Activated CD4-positive, alpha-beta memory T cell treated with anti-CD3 and anti-CD28 coated beads, Interleukin-2, amount 10 ng/mL, durations not matched to agents 7 days and 5 days (primary cell): Measurements from ENCODE around the gene MTG2. TPM values are rescaled to one million over a fixed set of nuclear protein-coding genes. Genes with fewer than 3 reads are reported as not detected.

ENCODE experiments used
- CTCF ChIA-PET: fragments of 350-600 bp; sonication (Branson Sonifier 250); formaldehyde crosslinking; loops from one replicate; lab custom pipeline; 2021; ENCODE audit warnings: antibody characterized with exemption, inconsistent platforms; lab: Charles Lee
- POLR2A ChIA-PET: fragments of 350-600 bp; sonication (Branson Sonifier 250); formaldehyde crosslinking; loops from one replicate; lab custom pipeline; 2021; ENCODE audit warnings: antibody characterized with exemption; lab: Charles Lee
- DNase-seq: peaks from one replicate; pipeline ENCODE4 v3.0.0-alpha.2; 2020
- H3K27ac Mint-ChIP-seq: one replicate; pipeline ENCODE4 v1.8.0; 2021; ENCODE audit warnings: mild to moderate bottlenecking, mixed read lengths
- H3K27me3 Mint-ChIP-seq: one replicate; pipeline ENCODE4 v1.8.0; 2021; ENCODE audit warnings: mixed read lengths
- H3K36me3 Mint-ChIP-seq: one replicate; pipeline ENCODE4 v1.8.0; 2021; ENCODE audit warnings: low read depth, mixed read lengths
- H3K4me1 Mint-ChIP-seq: one replicate; pipeline ENCODE4 v1.8.0; 2021; ENCODE audit warnings: mixed read lengths
- H3K4me3 Mint-ChIP-seq: one replicate; pipeline ENCODE4 v1.8.0; 2021; ENCODE audit warnings: mild to moderate bottlenecking, mixed read lengths
- H3K9me3 Mint-ChIP-seq: one replicate; pipeline ENCODE4 v1.8.0; 2021; ENCODE audit warnings: mixed read lengths
- total RNA-seq, 2 experiments: library from RNA; stranded (reverse); gene quantifications; one replicate each; pipeline ENCODE4 v1.2.3, GENCODE V29; 2021

MTG2 gene
- total RNA-seq, 2 experiments from 2014 or later, result 25.6 to 27.2 TPM

- DNase-seq, result no peak
- peak overlapping the region; percentile 79 for H3K27ac Mint-ChIP-seq
- H3K36me3 Mint-ChIP-seq, result peaks cover 8% of the 10 kb centered on the region
- peak overlapping the region; percentile 92 for H3K4me3 Mint-ChIP-seq
- POLR2A ChIA-PET, result interaction anchor here (0.8 to 2.6 kb wide), 4 partner anchors 41 to 117 kb away, joined by 3 to 21 read pairs (median 8); partner anchors contain the start of genes LSM14B, PSMA7 and SS18L1
- no peaks in the 10 kb centered on the region for H3K9me3 Mint-ChIP-seq
- H3K27me3 Mint-ChIP-seq, result no peaks in the 10 kb centered on the region
- CTCF ChIA-PET, result no interaction called here
- peaks cover 39% of the 10 kb centered on the region for H3K4me1 Mint-ChIP-seq
These were observed 756 bp downstream of the MTG2 start for GRCh38 chr20:62183426-62184142.

- DNase-seq, result no peak
- H3K4me3 Mint-ChIP-seq, result no peak overlapping the region
- no peaks in the 10 kb centered on the region for H3K27me3 Mint-ChIP-seq
- H3K4me1 Mint-ChIP-seq, result peaks cover 39% of the 10 kb centered on the region
- ChIA-PET POLR2A (no interaction called here), CTCF (interaction anchor here (0.9 kb wide), 1 partner anchor 10 kb away, joined by 3 read pairs; no protein-coding TSS in a partner anchor)
- H3K27ac Mint-ChIP-seq, result no peak overlapping the region
- peaks cover 5% of the 10 kb centered on the region for H3K36me3 Mint-ChIP-seq
- H3K9me3 Mint-ChIP-seq, result no peaks in the 10 kb centered on the region
These were observed 3.2 kb downstream of the MTG2 start for GRCh38 chr20:62186096-62186426.

- CTCF ChIA-PET, result interaction anchor here (0.7 to 0.9 kb wide), 2 partner anchors 9 kb away, joined by 3 read pairs; no protein-coding TSS in a partner anchor
These were observed 4.3 kb downstream of the MTG2 start for GRCh38 chr20:62186887-62187866.

DNA sequence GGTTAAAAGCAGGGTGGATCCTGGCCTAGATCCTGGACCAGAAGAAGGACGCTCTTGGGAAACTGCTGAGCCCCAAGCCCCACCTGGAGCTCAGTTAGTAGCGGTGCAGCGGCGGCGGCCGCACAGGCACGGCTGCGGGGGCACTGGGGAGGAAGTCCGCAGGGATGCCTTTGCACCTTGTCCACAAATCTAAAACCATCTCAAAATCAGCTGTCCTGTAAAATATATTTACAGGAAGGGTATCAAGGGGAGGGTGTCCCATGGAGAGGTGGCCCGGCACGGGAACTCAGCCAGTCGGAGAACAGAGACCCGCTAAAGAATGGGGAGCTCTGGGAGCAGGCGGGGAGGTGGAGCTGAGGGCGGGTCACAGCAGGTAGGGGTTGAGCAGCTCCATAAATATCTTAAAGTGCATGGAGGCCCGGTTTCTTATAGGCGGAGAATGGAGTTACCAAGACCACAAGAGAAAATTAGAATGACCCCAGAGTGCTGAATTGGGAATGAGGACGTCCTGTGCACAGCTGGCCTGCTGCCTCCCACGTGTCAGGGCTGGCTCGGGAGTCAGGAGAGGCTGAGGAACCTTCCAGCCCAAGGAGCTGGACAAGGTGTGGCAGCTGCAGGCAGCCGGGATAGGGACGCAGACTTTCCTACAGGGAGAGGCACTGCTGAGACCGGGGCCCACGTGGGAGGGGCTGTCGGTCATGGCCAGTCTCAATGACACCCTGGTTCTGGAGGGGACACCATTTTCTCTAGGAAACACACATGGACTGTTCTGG, 8.0 kb downstream of the MTG2 start:
- POLR2A ChIA-PET, result no interaction called here
- no peak overlapping the region for H3K4me3 Mint-ChIP-seq
- H3K27me3 Mint-ChIP-seq, result no peaks in the 10 kb centered on the region
- H3K9me3 Mint-ChIP-seq, result no peaks in the 10 kb centered on the region
- CTCF ChIA-PET, result no interaction called here
- H3K36me3 Mint-ChIP-seq, result peaks cover 5% of the 10 kb centered on the region
- no peak overlapping the region for H3K27ac Mint-ChIP-seq
- H3K4me1 Mint-ChIP-seq, result peaks cover 12% of the 10 kb centered on the region
- DNase-seq, result no peak

More at GRCh38 chr20:62186887-62187866, 4.3 kb downstream of the MTG2 start:
- Mint-ChIP-seq H3K4me3 (no peak overlapping the region), H3K27ac (no peak overlapping the region), H3K9me3 (no peaks in the 10 kb centered on the region), H3K36me3 (no peaks in the 10 kb centered on the region), H3K27me3 (no peaks in the 10 kb centered on the region), H3K4me1 (peaks cover 32% of the 10 kb centered on the region)
- no peak for DNase-seq
- POLR2A ChIA-PET, result no interaction called here

DNA sequence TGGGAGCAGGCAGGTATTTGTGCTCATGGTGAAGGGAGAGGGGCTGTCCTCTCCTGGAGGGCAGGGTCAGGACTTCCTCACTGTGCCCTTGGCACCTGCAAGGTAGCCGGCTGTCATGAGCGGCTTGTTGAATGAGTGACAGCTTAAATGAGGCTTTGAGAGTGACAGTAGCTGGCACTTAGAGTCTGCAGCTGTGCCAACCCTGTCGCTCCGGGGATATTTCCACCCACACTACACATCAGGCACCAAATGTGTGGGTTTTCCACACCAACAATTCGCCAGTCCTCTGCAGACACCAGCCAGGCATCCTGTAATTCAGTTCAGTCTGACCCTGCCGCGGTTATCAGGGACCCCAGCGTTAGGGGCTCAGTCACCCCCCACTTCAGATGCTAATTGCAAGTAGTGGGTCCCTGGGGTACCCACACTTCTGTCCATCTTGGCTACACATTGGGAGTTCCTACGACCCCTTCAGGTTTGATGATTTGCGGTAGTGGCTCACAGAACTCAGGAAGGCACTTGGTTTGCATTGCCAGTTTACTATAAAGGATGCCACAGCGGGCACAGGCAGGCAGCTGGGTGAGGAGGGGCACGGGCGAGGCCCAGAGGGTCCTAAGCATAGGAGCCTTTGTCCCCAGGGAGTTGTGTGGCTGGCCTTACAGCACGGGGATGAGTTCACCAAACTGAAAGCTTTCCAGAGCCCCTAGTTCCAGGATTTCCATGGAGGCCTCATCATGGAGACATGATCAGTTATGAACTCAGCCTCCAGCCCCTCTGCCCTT, 9.1 kb downstream of the MTG2 start:
- POLR2A ChIA-PET, result no interaction called here
- H3K36me3 Mint-ChIP-seq, result peaks cover 5% of the 10 kb centered on the region
- no peaks in the 10 kb centered on the region for H3K9me3 Mint-ChIP-seq
- CTCF ChIA-PET, result no interaction called here
- no peaks in the 10 kb centered on the region for H3K27me3 Mint-ChIP-seq
- no peak overlapping the region for H3K4me3 Mint-ChIP-seq
- peaks cover 6% of the 10 kb centered on the region for H3K4me1 Mint-ChIP-seq
- no peak for DNase-seq
- no peak overlapping the region for H3K27ac Mint-ChIP-seq

GRCh38 chr20:62192635-62193034, 9.8 kb downstream of the MTG2 start:
- no peak for DNase-seq
- peaks cover 5% of the 10 kb centered on the region for H3K36me3 Mint-ChIP-seq
- ChIA-PET CTCF (no interaction called here), POLR2A (no interaction called here)
- no peaks in the 10 kb centered on the region for H3K9me3 Mint-ChIP-seq
- H3K4me1 Mint-ChIP-seq, result peaks cover 1% of the 10 kb centered on the region
- H3K4me3 Mint-ChIP-seq, result no peak overlapping the region
- H3K27me3 Mint-ChIP-seq, result no peaks in the 10 kb centered on the region
- H3K27ac Mint-ChIP-seq, result no peak overlapping the region

GRCh38 chr20:62193079-62194025, 10.5 kb downstream of the MTG2 start:
- DNase-seq, result no peak
- H3K27me3 Mint-ChIP-seq, result no peaks in the 10 kb centered on the region
- H3K4me1 Mint-ChIP-seq, result no peaks in the 10 kb centered on the region
- no peak overlapping the region for H3K27ac Mint-ChIP-seq
- no peaks in the 10 kb centered on the region for H3K9me3 Mint-ChIP-seq
- POLR2A ChIA-PET, result no interaction called here
- CTCF ChIA-PET, result no interaction called here
- no peak overlapping the region for H3K4me3 Mint-ChIP-seq
- peaks cover 10% of the 10 kb centered on the region for H3K36me3 Mint-ChIP-seq

GRCh38 chr20:62195075-62195405, 12.2 kb downstream of the MTG2 start:
- no peak overlapping the region for H3K27ac Mint-ChIP-seq
- CTCF ChIA-PET, result no interaction called here
- H3K4me3 Mint-ChIP-seq, result no peak overlapping the region
- no peaks in the 10 kb centered on the region for H3K9me3 Mint-ChIP-seq
- no peaks in the 10 kb centered on the region for H3K4me1 Mint-ChIP-seq
- POLR2A ChIA-PET, result interaction anchor here (0.9 kb wide), 1 partner anchor 41 kb away, joined by 3 read pairs; no protein-coding TSS in a partner anchor
- peaks cover 24% of the 10 kb centered on the region for H3K36me3 Mint-ChIP-seq
- DNase-seq, result no peak
- H3K27me3 Mint-ChIP-seq, result no peaks in the 10 kb centered on the region

- no peaks in the 10 kb centered on the region for H3K9me3 Mint-ChIP-seq
- no peaks in the 10 kb centered on the region for H3K4me1 Mint-ChIP-seq
- no peak overlapping the region for H3K27ac Mint-ChIP-seq
- POLR2A ChIA-PET, result no interaction called here
- no peaks in the 10 kb centered on the region for H3K27me3 Mint-ChIP-seq
- no peak for DNase-seq
- CTCF ChIA-PET, result interaction anchor here (1.1 kb wide), 1 partner anchor 9 kb away, joined by 3 read pairs; no protein-coding TSS in a partner anchor
- no peak overlapping the region for H3K4me3 Mint-ChIP-seq
- H3K36me3 Mint-ChIP-seq, result peaks cover 30% of the 10 kb centered on the region
These were observed 12.9 kb downstream of the MTG2 start for GRCh38 chr20:62195736-62196135.

DNA sequence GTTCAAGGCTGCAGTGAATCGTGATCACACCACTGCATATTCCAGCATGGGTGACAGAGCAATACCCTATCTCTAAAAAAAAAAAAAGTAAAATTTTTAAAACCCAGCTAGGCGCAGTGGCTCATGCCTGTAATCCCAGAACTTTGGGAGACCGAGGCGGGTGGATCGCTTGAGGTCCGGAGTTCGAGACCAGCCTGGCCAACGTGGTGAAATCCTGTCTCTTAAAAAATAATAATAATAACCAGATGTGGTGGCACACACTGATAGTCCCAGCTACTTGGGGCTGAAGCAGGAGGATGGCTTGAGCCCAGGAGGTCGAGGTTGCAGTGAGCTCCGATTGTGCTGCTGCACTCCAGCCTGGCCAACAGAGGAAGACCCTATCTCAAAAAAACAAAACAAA, 13.5 kb downstream of the MTG2 start:
- ChIA-PET CTCF (interaction anchor here (1.1 kb wide), 1 partner anchor 10 kb away, joined by 3 read pairs; no protein-coding TSS in a partner anchor), POLR2A (no interaction called here)

DNA sequence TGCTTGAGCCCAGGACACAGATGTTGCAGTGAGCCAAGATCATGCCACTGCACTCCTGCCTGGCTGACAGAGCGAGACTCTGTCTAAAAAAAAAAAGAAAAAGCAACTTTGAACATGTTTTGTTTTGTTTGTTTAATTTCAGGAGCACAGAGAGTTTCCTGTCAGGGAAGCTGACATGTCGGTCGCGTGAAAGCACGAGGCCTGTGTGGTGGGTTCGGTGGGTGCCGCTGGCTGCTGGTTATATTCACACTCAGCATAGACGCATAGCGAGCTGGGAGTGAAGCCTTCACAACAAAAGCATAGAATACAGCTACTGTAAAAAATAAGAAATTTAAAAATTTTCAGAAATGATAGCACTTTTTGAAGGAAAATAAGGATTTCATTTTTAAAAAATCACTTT, 14.5 kb downstream of the MTG2 start:
- Mint-ChIP-seq H3K4me1 (no peaks in the 10 kb centered on the region), H3K27ac (no peak overlapping the region), H3K36me3 (peaks cover 37% of the 10 kb centered on the region), H3K27me3 (no peaks in the 10 kb centered on the region), H3K9me3 (no peaks in the 10 kb centered on the region), H3K4me3 (no peak overlapping the region)
- DNase-seq, result no peak
- POLR2A ChIA-PET, result no interaction called here
- CTCF ChIA-PET, result no interaction called here

More for the DNA sequence above, 13.5 kb downstream of the MTG2 start:
- Mint-ChIP-seq H3K27ac (no peak overlapping the region), H3K36me3 (peaks cover 33% of the 10 kb centered on the region), H3K27me3 (no peaks in the 10 kb centered on the region), H3K9me3 (no peaks in the 10 kb centered on the region), H3K4me1 (no peaks in the 10 kb centered on the region), H3K4me3 (no peak overlapping the region)
- no peak for DNase-seq
